Common myeloid progenitor, CD34-positive (primary cell): Measurements from ENCODE around the gene CEMP1.

Experiments used
- CTCF ChIA-PET: fragments of 350-600 bp; sonication (Branson Sonifier 250); formaldehyde crosslinking; loops from one replicate; lab custom pipeline; 2021; ENCODE audit warnings: antibody characterized with exemption; lab: Charles Lee
- POLR2A ChIA-PET: fragments of 350-600 bp; sonication (Branson Sonifier 250); formaldehyde crosslinking; loops from one replicate; lab custom pipeline; 2021; ENCODE audit warnings: antibody characterized with exemption; lab: Charles Lee
- DNase-seq, 3 donors: peaks; one replicate each; pipeline versions ENCODE4 v3.0.0 to v3.0.0-alpha.2; 2013
- H3K27ac ChIP-seq, 2 experiments: 1 replicate in 1 of 2; 2 replicates in 1 of 2; pipeline ENCODE4 v1.7.0; 2013; ENCODE audit warnings: inconsistent platforms in 2 of 2, low read length in 2 of 2, mild to moderate bottlenecking in 2 of 2, low read depth in 1 of 2, moderate library complexity in 1 of 2; ENCODE audit not compliant: severe bottlenecking in 2 of 2, insufficient read depth in 1 of 2, poor library complexity in 1 of 2
- H3K27me3 ChIP-seq, 5 experiments: replicated peaks in 2 of 5; 1 replicate in 3 of 5; 2 replicates in 2 of 5; pipeline versions ENCODE4 v1.6.1 to v1.7.0; 2013; ENCODE audit warnings: low read length in 4 of 5, mild to moderate bottlenecking in 2 of 5, moderate library complexity in 2 of 5, inconsistent platforms in 1 of 5; ENCODE audit not compliant: insufficient read depth in 5 of 5, control insufficient read depth in 4 of 5
- H3K36me3 ChIP-seq, 4 experiments: 1 replicate in 2 of 4; 2 replicates in 2 of 4; pipeline versions ENCODE4 v1.6.1 to v1.7.0; 2013; ENCODE audit warnings: low read length in 3 of 4, control low read depth in 1 of 4, mild to moderate bottlenecking in 1 of 4; ENCODE audit not compliant: control insufficient read depth in 4 of 4, insufficient read depth in 4 of 4
- H3K4me1 ChIP-seq, 4 experiments: 1 replicate in 3 of 4; 2 replicates in 1 of 4; pipeline versions ENCODE4 v1.6.1 to v1.7.1; 2013; ENCODE audit warnings: low read length in 3 of 4, mild to moderate bottlenecking in 3 of 4, control low read depth in 1 of 4, inconsistent platforms in 1 of 4, moderate library complexity in 1 of 4; ENCODE audit not compliant: control insufficient read depth in 4 of 4, insufficient read depth in 4 of 4; ENCODE audit errors: control extremely low read depth in 1 of 4
- H3K4me3 ChIP-seq, 7 experiments: 1 replicate in 4 of 7; 2 replicates in 3 of 7; pipeline versions ENCODE4 v1.5.1 to v1.7.0; 2013; ENCODE audit warnings: mild to moderate bottlenecking in 7 of 7, low read length in 6 of 7, moderate library complexity in 6 of 7, inconsistent platforms in 2 of 7, low read depth in 2 of 7, control low read depth in 1 of 7; ENCODE audit not compliant: insufficient read depth in 4 of 7, control insufficient read depth in 1 of 7; ENCODE audit errors: extremely low read depth in 1 of 7
- H3K9me3 ChIP-seq, 5 experiments: 1 replicate in 4 of 5; 2 replicates in 1 of 5; pipeline versions ENCODE4 v1.6.1 to v1.7.1; 2013; ENCODE audit warnings: low read length in 4 of 5, mild to moderate bottlenecking in 2 of 5, inconsistent platforms in 1 of 5, low read depth in 1 of 5, moderate library complexity in 1 of 5; ENCODE audit not compliant: control insufficient read depth in 4 of 5, insufficient read depth in 2 of 5; ENCODE audit errors: control extremely low read depth in 1 of 5
- WGBS: methylation state at CpG from one replicate; pipeline ENCODE4 v1.1.5; 2013; ENCODE audit not compliant: insufficient coverage; 5-methylcytosine and 5-hydroxymethylcytosine counted together

The CEMP1 gene

DNA sequence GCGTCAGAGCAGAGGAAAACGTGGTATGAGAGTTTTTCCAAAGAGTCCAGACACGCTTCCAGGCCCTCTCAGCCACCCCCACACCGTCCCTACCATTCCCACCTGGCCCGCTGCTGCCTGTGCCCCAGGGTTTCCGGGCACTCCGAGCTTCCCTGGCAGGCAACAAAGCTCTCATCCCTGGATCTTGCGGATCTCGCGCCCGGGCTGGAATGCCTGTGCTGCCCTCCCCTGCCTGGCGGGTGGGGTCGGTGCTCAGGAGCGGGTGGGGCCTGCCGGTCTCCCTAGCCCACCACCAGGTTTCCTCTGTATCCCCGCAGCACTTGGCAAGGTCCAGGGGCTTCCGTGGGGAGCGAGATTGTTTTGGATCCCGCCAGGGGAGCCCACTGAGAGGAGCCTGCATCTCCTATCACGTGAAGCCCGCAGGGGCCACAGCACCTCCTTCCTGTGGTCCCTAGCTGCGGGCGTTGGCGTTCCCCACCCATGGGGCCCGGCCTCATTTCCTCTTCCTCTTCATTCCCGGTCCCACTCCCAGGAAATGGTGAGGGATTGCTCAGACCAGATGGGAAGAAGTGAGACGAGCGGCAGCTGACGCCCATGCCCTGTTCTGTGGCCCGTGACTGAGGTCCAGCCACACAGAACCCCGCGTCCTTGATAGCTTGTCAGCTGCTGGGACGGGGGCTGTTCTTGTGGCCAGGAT is 45.2 kb downstream of the CEMP1 start:
- no peak for DNase-seq
- Histone ChIP-seq H3K36me3 (peaks cover 0 to 31% (median 0%) of the 10 kb centered on the region in 4 experiments), H3K27me3 (no peaks in the 10 kb centered on the region), H3K27ac (no peak overlapping the region), H3K4me3 (no peak overlapping the region), H3K9me3 (no peaks in the 10 kb centered on the region), H3K4me1 (peaks cover 2 to 41% (median 34%) of the 10 kb centered on the region in 4 experiments)
- POLR2A ChIA-PET: no interaction called here
- 42% methylated on average over 11 of the region's 33 CpGs for WGBS
- CTCF ChIA-PET: interaction anchor here (0.9 to 6.0 kb wide), 11 partner anchors 8 to 63 kb away, joined by 3 to 42 read pairs (median 4); partner anchors contain the start of genes CCNF, NTN3 and TBC1D24

DNA sequence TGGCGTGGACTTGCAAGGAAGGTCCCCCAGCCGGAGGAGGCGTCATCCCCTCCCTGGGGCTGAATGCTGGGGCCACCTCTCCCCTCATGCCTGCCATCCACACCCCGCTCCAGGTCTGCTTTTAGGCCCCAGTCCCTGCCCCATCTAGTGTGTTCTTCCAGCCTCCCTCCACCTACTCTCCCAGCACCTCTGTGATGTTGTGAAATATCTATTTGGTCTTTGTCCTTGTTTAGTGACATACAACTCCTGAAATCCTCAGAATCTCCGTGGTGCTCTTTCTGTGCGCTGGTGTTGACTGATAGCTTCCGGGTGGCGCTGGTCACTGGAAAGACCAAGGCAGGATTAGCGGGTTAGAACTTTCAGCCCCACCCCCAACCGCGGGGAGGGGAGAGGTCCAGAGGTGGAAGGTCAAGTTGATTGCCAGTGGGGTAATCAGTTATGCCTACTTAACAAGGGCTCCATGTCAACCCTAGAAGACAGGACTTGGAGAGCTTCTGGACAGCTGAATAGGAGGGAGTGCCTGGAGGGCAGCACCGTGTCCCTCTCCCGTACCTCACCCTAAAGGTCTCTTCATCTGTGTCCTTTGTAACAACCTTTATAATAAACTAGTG is 46.2 kb downstream of the CEMP1 start:
- H3K36me3 ChIP-seq: peaks cover 0 to 29% (median 0%) of the 10 kb centered on the region in 4 experiments
- POLR2A ChIA-PET: no interaction called here
- H3K4me3 ChIP-seq: no peak overlapping the region
- H3K27me3 ChIP-seq: no peaks in the 10 kb centered on the region
- H3K4me1 ChIP-seq: peaks cover 2 to 41% (median 34%) of the 10 kb centered on the region in 4 experiments
- DNase-seq: no peak
- CTCF ChIA-PET: interaction anchor here (0.9 to 6.0 kb wide), 5 partner anchors 9 to 55 kb away, joined by 3 to 42 read pairs (median 11); partner anchors contain the start of genes CCNF and TBC1D24
- no peaks in the 10 kb centered on the region for H3K9me3 ChIP-seq
- whole genome bisulfite sequencing: 95% methylated on average over 10 of the region's 13 CpGs
- H3K27ac ChIP-seq: no peak overlapping the region

DNA sequence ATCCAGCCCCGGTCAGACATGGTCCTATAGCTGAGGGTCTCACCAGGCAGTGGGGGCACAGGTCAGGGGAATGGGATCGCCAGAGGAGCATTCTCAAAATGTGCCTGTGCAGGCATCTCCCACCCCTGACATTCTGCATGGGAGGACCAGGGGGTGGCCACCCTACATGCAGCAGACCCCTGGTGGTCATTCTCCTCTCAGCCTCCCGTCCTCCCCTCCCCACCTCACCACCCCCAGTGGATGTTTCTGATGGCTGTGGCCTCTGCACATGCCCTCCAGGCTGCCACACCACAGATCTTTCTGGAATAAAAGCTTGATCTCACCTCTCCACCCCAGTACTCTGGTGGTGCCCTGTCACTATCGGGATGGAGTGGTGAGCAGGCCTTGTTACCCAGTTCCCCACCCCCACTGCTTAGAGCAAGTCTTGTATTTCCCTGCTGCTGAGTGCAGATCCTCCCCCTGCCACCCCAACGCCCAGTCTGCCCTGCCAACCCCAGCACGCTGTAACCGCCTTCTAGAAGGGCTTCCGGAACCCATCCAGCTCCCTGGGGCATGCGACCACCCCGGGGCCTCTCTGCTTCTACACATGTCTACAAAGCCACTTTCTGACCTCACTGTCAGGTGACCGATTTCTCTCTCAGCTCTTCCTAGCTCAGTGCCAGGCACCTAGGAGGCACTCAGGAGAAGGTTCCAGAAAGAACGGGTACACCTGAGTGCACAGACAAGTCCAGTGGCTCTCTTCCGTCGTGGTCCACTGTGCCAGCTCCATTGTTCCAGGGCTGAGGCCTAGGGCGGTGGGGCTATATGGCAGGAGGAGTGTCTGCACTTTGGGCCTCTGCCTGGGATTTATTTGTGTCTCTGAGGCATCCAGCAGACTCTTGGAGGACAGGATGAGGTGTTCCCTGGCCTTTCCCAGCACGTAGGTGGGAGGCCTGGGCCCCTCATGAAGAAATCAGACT is 47.0 kb downstream of the CEMP1 start:
- DNase-seq: no peak
- Histone ChIP-seq H3K4me1 (peaks cover 2 to 41% (median 34%) of the 10 kb centered on the region in 4 experiments), H3K36me3 (peaks cover 0 to 32% (median under 1%) of the 10 kb centered on the region in 4 experiments), H3K27me3 (no peaks in the 10 kb centered on the region), H3K27ac (no peak overlapping the region), H3K9me3 (no peaks in the 10 kb centered on the region), H3K4me3 (no peak overlapping the region)
- ChIA-PET POLR2A (no interaction called here), CTCF (interaction anchor here (1.0 to 1.3 kb wide), 3 partner anchors 15 to 22 kb away, joined by 3 to 6 read pairs (median 3); no protein-coding TSS in a partner anchor)
- 93% methylated on average over 16 of the region's 16 CpGs for WGBS

DNA sequence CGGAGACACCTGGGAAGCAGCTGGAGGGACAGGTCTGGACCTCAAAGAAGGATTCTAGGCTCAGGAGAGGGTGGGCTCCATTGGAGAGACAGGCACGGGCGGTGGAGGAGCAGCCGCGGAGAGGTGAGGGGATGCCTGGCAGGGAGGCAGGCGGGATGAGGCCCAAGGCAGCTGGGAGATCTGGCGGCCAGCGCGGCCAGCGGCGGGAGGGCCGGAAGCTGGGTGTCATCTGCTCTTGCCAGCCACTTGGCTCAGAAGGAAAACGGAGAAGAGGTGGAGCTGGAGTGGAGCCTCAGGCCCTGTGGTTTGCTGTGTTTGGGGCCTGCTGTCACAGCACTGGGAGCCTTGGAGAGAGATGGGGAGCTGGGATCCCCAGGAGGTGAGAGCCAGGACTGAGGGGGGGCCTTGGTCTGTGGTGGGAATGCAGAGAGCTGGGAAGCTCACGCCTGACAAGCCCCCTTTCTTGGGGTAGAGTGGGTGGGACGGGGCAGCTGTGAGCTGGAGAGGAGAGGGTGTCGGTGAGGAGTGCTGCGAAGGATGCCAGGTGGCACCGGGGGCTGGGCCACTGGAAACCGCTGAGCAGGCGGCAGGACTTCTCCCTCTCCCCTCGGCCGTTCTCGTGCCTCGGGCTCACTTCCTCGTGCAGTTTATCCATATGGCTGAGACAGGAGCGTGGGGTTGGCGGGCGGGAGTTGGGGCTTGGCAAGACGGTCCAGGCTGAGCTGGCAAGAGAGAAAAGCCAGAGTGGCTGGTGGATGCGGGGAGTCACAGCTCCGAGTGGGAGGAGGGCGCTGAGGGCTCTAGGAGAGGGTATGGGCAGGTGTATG is 48.3 kb downstream of the CEMP1 start:
- WGBS: 98% methylated on average over 23 of the region's 32 CpGs
- Histone ChIP-seq H3K4me1 (peaks cover 2 to 35% (median 28%) of the 10 kb centered on the region in 4 experiments), H3K4me3 (no peak overlapping the region), H3K9me3 (no peaks in the 10 kb centered on the region), H3K36me3 (peaks cover 0 to 33% (median 2%) of the 10 kb centered on the region in 4 experiments), H3K27ac (no peak overlapping the region), H3K27me3 (no peaks in the 10 kb centered on the region)
- DNase-seq: no peak
- POLR2A ChIA-PET: no interaction called here
- CTCF ChIA-PET: interaction anchor here (0.9 to 1.5 kb wide), 5 partner anchors 10 to 24 kb away, joined by 3 to 6 read pairs (median 3); no protein-coding TSS in a partner anchor

DNA sequence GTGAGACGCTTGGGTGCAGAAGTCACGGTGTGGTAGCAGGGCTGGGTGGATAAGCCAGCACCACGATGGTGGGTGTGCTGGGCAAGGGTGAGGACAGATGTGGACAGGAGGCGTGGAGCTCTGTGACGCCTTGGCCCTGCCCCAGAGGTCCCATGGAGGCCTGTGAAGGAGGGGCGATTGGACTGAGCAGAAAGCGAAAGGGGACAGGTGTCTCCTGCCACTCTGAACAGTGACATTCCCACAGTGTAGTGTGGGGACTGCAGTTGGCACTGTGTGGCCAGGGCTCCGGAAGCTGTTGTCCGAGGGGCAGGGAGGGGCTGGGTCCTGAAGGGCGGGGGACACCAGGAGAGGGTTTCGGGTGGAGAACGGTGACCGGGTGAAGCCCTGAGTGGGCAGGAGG is 49.0 kb downstream of the CEMP1 start:
- Histone ChIP-seq H3K27me3 (no peaks in the 10 kb centered on the region), H3K4me1 (peaks cover 2 to 28% (median 21%) of the 10 kb centered on the region in 4 experiments), H3K9me3 (no peaks in the 10 kb centered on the region), H3K36me3 (peaks cover 0 to 33% (median 2%) of the 10 kb centered on the region in 4 experiments), H3K27ac (no peak overlapping the region), H3K4me3 (no peak overlapping the region)
- POLR2A ChIA-PET: no interaction called here
- 96% methylated on average over 11 of the region's 13 CpGs for WGBS
- no peak for DNase-seq
- CTCF ChIA-PET: interaction anchor here (0.9 to 1.5 kb wide), 4 partner anchors 9 to 25 kb away, joined by 3 to 4 read pairs (median 3); no protein-coding TSS in a partner anchor

DNA sequence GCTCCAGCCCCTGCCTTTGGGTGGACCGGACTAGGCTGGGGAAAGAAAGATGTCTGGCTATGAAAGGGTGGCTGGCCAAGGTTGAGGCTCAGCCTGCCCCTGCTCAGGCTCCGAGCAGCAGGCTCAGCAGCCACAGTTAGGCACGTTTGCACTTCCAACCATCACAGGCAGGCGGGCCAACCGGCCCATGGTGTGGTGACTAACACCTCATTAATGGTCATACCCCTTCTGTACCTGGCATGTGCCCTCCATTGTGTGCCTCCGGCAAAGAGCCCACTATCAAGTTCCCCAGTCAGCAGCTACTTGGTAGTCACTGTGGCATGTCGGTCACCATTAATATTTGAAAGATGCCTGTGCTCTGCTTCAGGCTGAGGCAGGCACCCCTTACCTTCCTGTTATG is 49.5 kb downstream of the CEMP1 start:
- no peak overlapping the region for H3K4me3 ChIP-seq
- H3K27me3 ChIP-seq: no peaks in the 10 kb centered on the region
- CTCF ChIA-PET: interaction anchor here (1.3 to 1.5 kb wide), 2 partner anchors 15 to 142 kb away, joined by 3 to 5 read pairs; partner anchors contain the start of gene ABCA3
- POLR2A ChIA-PET: no interaction called here
- WGBS: 96% methylated on average over 7 of the region's 7 CpGs
- peaks cover 2 to 23% (median 15%) of the 10 kb centered on the region in 4 experiments for H3K4me1 ChIP-seq
- no peaks in the 10 kb centered on the region for H3K9me3 ChIP-seq
- H3K27ac ChIP-seq: no peak overlapping the region
- peaks cover 0 to 33% (median 2%) of the 10 kb centered on the region in 4 experiments for H3K36me3 ChIP-seq
- no peak for DNase-seq
